GM12864 (cell line): ENCODE measurements around the gene CTAG1B.
"Not testable (repeated sequence)": the region's sequence is repeated elsewhere in the genome, so short reads cannot be mapped to it uniquely, and the experiment has no call there.

Experiments
- DNase-seq: peaks from one replicate; pipeline ENCODE4 v3.0.0-alpha.2; 2011; ENCODE audit warnings: low read depth
- H3K4me3 ChIP-seq: 2 replicates; pipeline ENCODE4 v1.5.1; 2011; ENCODE audit warnings: mild to moderate bottlenecking, low read depth, low read length, control low read depth
- TF ChIP-seq, protein P1 (sequence below): IDR thresholded peaks from 2 replicates; pipeline ENCODE4 v1.5.1; 2011; ENCODE audit warnings: low read depth, mild to moderate bottlenecking, moderate library complexity, low read length, control low read depth, inconsistent platforms; ENCODE audit errors: missing control alignments

Gene CTAG1B

DNA sequence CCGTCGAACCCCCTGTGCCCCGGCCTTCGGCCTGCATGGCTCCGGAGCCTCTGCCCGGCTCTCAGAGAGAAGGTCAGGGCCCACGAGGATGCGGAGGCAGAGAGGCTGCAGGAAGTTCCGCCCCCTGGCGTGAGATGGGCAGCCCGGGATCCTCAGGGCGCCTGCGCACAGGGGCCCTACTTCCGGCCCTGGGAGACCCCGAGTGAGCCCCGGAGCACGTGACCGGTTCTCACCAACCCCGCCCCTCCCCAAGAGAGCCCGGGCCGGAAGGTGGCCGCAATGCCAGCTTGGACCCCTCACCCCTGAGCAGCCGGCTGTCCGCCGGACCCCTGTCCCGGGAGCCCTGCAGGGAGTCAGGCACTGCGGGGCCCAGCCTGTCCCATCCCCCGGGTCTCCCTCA lies at the start of gene CTAG1B:
CTAG1B (minus strand) TSS at position 101 of the 400 bp plus-strand sequence; CDS start at position 37, 64 bp downstream.
- DNase-seq, H3K4me3 ChIP-seq: not testable (repeated sequence)

DNA sequence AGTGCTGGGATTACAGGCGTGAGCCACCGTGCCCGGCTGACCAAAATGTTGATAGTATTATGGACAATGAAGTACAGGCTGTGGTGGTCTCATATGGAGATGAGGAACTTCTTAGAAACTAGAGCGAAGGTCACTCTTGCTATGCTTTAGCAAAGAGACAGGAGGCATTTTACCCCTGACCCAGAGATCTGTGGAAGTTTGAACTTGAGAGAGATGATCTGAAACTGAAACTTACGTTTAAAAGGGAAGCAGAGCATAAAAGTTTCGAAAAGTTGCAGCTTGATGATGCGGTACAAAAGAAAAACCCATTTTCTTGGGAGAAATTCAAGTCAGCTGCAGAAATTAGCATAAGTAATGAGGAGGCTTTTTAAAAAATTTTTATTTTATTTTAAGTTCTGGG lies 42.8 kb upstream of the CTAG1B start:
- TF ChIP-seq, protein P1, sequence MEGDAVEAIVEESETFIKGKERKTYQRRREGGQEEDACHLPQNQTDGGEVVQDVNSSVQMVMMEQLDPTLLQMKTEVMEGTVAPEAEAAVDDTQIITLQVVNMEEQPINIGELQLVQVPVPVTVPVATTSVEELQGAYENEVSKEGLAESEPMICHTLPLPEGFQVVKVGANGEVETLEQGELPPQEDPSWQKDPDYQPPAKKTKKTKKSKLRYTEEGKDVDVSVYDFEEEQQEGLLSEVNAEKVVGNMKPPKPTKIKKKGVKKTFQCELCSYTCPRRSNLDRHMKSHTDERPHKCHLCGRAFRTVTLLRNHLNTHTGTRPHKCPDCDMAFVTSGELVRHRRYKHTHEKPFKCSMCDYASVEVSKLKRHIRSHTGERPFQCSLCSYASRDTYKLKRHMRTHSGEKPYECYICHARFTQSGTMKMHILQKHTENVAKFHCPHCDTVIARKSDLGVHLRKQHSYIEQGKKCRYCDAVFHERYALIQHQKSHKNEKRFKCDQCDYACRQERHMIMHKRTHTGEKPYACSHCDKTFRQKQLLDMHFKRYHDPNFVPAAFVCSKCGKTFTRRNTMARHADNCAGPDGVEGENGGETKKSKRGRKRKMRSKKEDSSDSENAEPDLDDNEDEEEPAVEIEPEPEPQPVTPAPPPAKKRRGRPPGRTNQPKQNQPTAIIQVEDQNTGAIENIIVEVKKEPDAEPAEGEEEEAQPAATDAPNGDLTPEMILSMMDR = no peak
- H3K4me3 ChIP-seq = no peak overlapping the region
- no peak for DNase-seq

DNA sequence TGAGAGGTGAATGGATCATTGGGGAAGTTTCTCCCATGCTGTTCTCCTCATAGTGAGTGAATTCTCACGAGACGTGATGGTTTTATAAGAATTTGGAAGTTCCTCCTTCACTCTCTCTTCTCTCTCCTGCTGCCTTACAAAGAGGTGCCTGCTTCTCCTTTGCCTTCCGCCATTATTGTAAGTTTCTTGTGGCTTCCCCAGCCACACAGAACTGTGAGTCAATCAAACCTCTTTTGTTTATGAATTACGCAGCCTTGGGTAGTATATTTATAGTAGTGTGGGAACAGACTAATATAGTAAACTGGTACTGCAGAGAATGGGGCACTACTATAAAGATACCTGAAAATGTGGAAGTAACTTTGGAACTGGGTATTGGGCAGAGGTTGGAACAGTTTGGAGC lies 42.1 kb upstream of the CTAG1B start:
- DNase-seq = no peak
- no peak overlapping the region for H3K4me3 ChIP-seq
- TF ChIP-seq, protein P1 = no peak

DNA sequence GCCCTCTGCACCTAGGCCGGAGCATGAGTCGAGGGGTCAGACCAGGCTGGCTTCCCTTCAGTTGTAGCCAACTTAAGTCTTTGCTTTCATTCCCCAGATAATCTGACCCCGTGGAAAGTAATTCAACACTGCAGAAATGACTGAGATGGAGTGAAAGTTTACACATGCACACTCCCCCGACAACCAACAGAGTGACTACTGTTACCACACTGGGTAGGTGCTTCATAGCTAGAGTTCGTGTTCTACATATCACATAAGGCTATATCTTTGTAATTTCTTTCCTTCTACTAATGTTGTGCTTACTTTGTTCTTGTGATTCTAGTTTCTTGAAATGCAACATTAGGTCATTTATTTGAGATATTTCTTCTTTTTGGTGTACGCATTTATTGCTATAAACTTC lies 41.5 kb upstream of the CTAG1B start:
- no peak for DNase-seq
- no peak overlapping the region for H3K4me3 ChIP-seq
- TF ChIP-seq, protein P1 = no peak

DNA sequence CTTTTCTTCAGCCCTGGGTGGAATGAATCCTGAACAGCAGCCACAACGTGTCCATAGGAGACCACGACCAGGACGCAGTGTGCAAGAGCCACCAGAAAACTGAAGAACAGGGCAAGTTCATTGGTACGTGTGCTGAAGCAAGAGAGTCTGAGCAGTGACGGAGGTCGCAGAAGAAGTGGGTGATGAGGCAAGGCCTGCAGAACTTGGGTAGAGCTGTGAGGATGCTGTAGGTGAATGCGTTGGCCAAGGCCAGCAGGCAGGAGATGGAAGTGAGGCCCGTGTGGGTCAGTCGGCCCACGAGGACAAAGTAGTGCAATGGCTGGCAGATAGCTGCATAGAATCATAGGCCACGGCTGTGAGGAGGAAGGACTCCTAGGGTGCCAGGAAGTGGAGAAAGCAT lies 39.9 kb upstream of the CTAG1B start:
- TF ChIP-seq, protein P1 = no peak
- no peak for DNase-seq
- H3K4me3 ChIP-seq = no peak overlapping the region

DNA sequence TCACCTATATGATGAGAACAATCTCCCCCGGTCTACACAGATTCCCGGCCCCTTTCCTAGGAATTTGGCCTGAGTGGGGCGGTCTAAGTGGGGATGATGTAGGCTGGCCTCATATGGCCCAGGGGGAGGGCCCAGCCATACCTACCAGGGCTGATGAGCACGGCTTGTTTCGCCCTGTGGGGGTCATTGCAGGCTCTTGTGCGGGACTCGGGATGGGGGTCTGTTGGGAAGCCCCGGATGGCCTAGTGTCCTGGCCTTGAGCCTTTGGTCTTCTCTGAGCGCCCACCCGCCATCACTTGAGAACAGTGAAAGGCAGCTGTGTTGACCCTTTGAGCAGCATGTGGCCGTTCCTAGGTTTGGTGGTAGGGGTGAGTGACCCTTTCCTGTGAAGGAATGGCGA lies 39.1 kb upstream of the CTAG1B start:
- no peak for DNase-seq
- no peak overlapping the region for H3K4me3 ChIP-seq
- TF ChIP-seq, protein P1 = no peak

DNA sequence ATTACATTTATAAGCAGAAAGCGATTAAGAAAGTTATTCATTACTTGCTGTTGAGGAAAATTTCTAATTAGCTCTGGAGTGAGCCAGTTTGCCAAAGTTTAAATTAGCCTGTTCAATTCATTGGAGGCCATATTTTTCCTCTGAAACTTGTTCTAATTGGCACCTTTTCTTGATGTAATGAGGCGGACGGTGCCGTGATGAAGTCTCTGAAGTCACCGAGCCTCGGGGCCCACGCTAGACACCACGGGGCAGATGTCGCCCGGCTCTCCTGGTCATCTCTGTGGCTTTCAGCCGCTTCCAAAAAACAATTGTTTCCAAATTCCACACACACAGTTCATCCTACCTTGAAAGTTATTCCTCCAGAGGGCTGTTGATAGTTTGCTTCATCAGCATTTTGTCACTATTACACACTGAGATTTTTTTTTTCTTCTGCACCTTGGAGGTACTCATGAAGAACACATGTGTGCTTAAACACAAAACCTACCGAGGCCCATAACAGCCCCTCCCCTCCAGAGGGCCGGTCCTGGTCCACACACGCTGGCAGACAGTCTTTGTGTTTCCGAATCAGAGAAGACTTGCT lies 38.2 kb upstream of the CTAG1B start:
- TF ChIP-seq, protein P1 = no peak
- DNase-seq = no peak
- no peak overlapping the region for H3K4me3 ChIP-seq
